ENCODE measurements around the gene FBXW4. TPM values are rescaled to one million over a fixed set of nuclear protein-coding genes. Genes with fewer than 3 reads are reported as not detected.
A peak's percentile ranks its signal among the peaks of the same experiment; 100 is the strongest.

The FBXW4 gene
- 10 to 100 TPM; 36.7 to 46.2 TPM for total RNA-seq

- H3K4me1 Mint-ChIP-seq, result peaks cover 32% of the 10 kb centered on the region
- peak within 1 kb of the TSS; percentile 97 for H3K27ac Mint-ChIP-seq
- H3K4me3 Mint-ChIP-seq, result peak within 1 kb of the TSS; percentile 96
- peak; percentile 78 for DNase-seq
- H3K36me3 Mint-ChIP-seq, result peaks cover 7% of the 10 kb centered on the region
- H3K9me3 Mint-ChIP-seq (ENCODE audit: low read depth), result no peaks in the 10 kb centered on the region
- no peaks in the 10 kb centered on the region for H3K27me3 Mint-ChIP-seq
- CTCF ChIA-PET, result interaction anchor here (0.7 to 1.7 kb wide), 4 partner anchors 10 to 146 kb away, joined by 3 read pairs; no protein-coding TSS in a partner anchor
- peak; percentile 81 for ATAC-seq
These were observed at the start of gene FBXW4 for GRCh38 chr10:101694674-101695403. Gene FBXW4 (minus strand): TSS chr10:101695170. CDS start chr10:101695105, 65 bp downstream.

- H3K9me3 Mint-ChIP-seq (ENCODE audit: low read depth), result no peaks in the 10 kb centered on the region
- no peak overlapping the region for H3K4me3 Mint-ChIP-seq
- H3K27ac Mint-ChIP-seq, result no peak overlapping the region
- ATAC-seq (no peak), DNase-seq (no peak)
- H3K36me3 Mint-ChIP-seq, result no peaks in the 10 kb centered on the region
- H3K4me1 Mint-ChIP-seq, result no peaks in the 10 kb centered on the region
- H3K27me3 Mint-ChIP-seq, result peaks cover 29% of the 10 kb centered on the region
- CTCF ChIA-PET, result interaction anchor here (1.2 kb wide), 1 partner anchor 601 kb away, joined by 3 read pairs; no protein-coding TSS in a partner anchor
These were observed 49.3 kb upstream of the FBXW4 start for GRCh38 chr10:101744267-101744666.

- CTCF ChIA-PET, result no interaction called here
- no peak for ATAC-seq
- H3K4me1 Mint-ChIP-seq, result no peaks in the 10 kb centered on the region
- no peak for DNase-seq
- H3K27ac Mint-ChIP-seq, result no peak overlapping the region
- no peaks in the 10 kb centered on the region for H3K9me3 Mint-ChIP-seq (ENCODE audit: low read depth)
- H3K4me3 Mint-ChIP-seq, result no peak overlapping the region
- no peaks in the 10 kb centered on the region for H3K36me3 Mint-ChIP-seq
- H3K27me3 Mint-ChIP-seq, result peaks cover 29% of the 10 kb centered on the region
These were observed 47.0 kb upstream of the FBXW4 start for GRCh38 chr10:101741938-101742337.

GRCh38 chr10:101736666-101737065, 41.7 kb upstream of the FBXW4 start:
- DNase-seq, result no peak
- no peak for ATAC-seq
- no peak overlapping the region for H3K27ac Mint-ChIP-seq
- H3K4me1 Mint-ChIP-seq, result no peaks in the 10 kb centered on the region
- CTCF ChIA-PET, result no interaction called here
- H3K9me3 Mint-ChIP-seq (ENCODE audit: low read depth), result no peaks in the 10 kb centered on the region
- no peak overlapping the region for H3K4me3 Mint-ChIP-seq
- no peaks in the 10 kb centered on the region for H3K36me3 Mint-ChIP-seq
- peaks cover 33% of the 10 kb centered on the region for H3K27me3 Mint-ChIP-seq

- Mint-ChIP-seq H3K4me1 (no peaks in the 10 kb centered on the region), H3K9me3 (ENCODE audit: low read depth) (no peaks in the 10 kb centered on the region), H3K4me3 (no peak overlapping the region), H3K27ac (no peak overlapping the region), H3K36me3 (no peaks in the 10 kb centered on the region), H3K27me3 (peaks cover 29% of the 10 kb centered on the region)
- ATAC-seq (no peak), DNase-seq (no peak)
- CTCF ChIA-PET, result no interaction called here
These were observed 37.1 kb upstream of the FBXW4 start for GRCh38 chr10:101732096-101732495.

GRCh38 chr10:101726115-101726387, 31.1 kb upstream of the FBXW4 start:
- no peak overlapping the region for H3K4me3 Mint-ChIP-seq
- no peak overlapping the region for H3K27ac Mint-ChIP-seq
- H3K9me3 Mint-ChIP-seq (ENCODE audit: low read depth), result no peaks in the 10 kb centered on the region
- peaks cover 7% of the 10 kb centered on the region for H3K4me1 Mint-ChIP-seq
- CTCF ChIA-PET, result no interaction called here
- DNase-seq (no peak), ATAC-seq (no peak)
- no peaks in the 10 kb centered on the region for H3K36me3 Mint-ChIP-seq
- H3K27me3 Mint-ChIP-seq, result peaks cover 10% of the 10 kb centered on the region

- H3K9me3 Mint-ChIP-seq (ENCODE audit: low read depth), result no peaks in the 10 kb centered on the region
- H3K36me3 Mint-ChIP-seq, result no peaks in the 10 kb centered on the region
- H3K4me1 Mint-ChIP-seq, result peaks cover 7% of the 10 kb centered on the region
- no peak for ATAC-seq
- no peak overlapping the region for H3K27ac Mint-ChIP-seq
- no peak overlapping the region for H3K4me3 Mint-ChIP-seq
- peaks cover 10% of the 10 kb centered on the region for H3K27me3 Mint-ChIP-seq
- no peak for DNase-seq
- CTCF ChIA-PET, result interaction anchor here (1.4 kb wide), 1 partner anchor 10 kb away, joined by 3 read pairs; no protein-coding TSS in a partner anchor
These were observed 30.5 kb upstream of the FBXW4 start for GRCh38 chr10:101725296-101726114.

- ATAC-seq (no peak), DNase-seq (no peak)
- peaks cover 7% of the 10 kb centered on the region for H3K4me1 Mint-ChIP-seq
- CTCF ChIA-PET, result interaction anchor here (1.4 kb wide), 1 partner anchor 9 kb away, joined by 3 read pairs; no protein-coding TSS in a partner anchor
- H3K27me3 Mint-ChIP-seq, result peaks cover 13% of the 10 kb centered on the region
- H3K9me3 Mint-ChIP-seq (ENCODE audit: low read depth), result no peaks in the 10 kb centered on the region
- H3K27ac Mint-ChIP-seq, result no peak overlapping the region
- H3K4me3 Mint-ChIP-seq, result no peak overlapping the region
- no peaks in the 10 kb centered on the region for H3K36me3 Mint-ChIP-seq
These were observed 29.5 kb upstream of the FBXW4 start for GRCh38 chr10:101724446-101724845.

- H3K36me3 Mint-ChIP-seq, result no peaks in the 10 kb centered on the region
- DNase-seq (no peak), ATAC-seq (no peak)
- CTCF ChIA-PET, result interaction anchor here (2.2 kb wide), 1 partner anchor 120 kb away, joined by 4 read pairs; no protein-coding TSS in a partner anchor
- H3K9me3 Mint-ChIP-seq (ENCODE audit: low read depth), result no peaks in the 10 kb centered on the region
- H3K27ac Mint-ChIP-seq, result no peak overlapping the region
- H3K27me3 Mint-ChIP-seq, result peaks cover 13% of the 10 kb centered on the region
- no peak overlapping the region for H3K4me3 Mint-ChIP-seq
- peaks cover 7% of the 10 kb centered on the region for H3K4me1 Mint-ChIP-seq
These were observed 28.2 kb upstream of the FBXW4 start for GRCh38 chr10:101723176-101723575.

GRCh38 chr10:101721806-101722205, 26.8 kb upstream of the FBXW4 start:
- Mint-ChIP-seq H3K4me3 (no peak overlapping the region), H3K27me3 (peaks cover 12% of the 10 kb centered on the region), H3K27ac (no peak overlapping the region), H3K4me1 (peaks cover 12% of the 10 kb centered on the region), H3K9me3 (ENCODE audit: low read depth) (no peaks in the 10 kb centered on the region), H3K36me3 (no peaks in the 10 kb centered on the region)
- CTCF ChIA-PET, result interaction anchor here (2.2 kb wide), 1 partner anchor 119 kb away, joined by 4 read pairs; no protein-coding TSS in a partner anchor
- no peak for DNase-seq
- no peak for ATAC-seq

GRCh38 chr10:101720606-101721230, 25.7 kb upstream of the FBXW4 start:
- H3K4me1 Mint-ChIP-seq, result peaks cover 17% of the 10 kb centered on the region
- ATAC-seq (no peak), DNase-seq (no peak)
- no peaks in the 10 kb centered on the region for H3K9me3 Mint-ChIP-seq (ENCODE audit: low read depth)
- CTCF ChIA-PET, result no interaction called here
- H3K27ac Mint-ChIP-seq, result no peak overlapping the region
- no peaks in the 10 kb centered on the region for H3K36me3 Mint-ChIP-seq
- H3K27me3 Mint-ChIP-seq, result peaks cover 12% of the 10 kb centered on the region
- no peak overlapping the region for H3K4me3 Mint-ChIP-seq

GRCh38 chr10:101718690-101719275, 23.8 kb upstream of the FBXW4 start:
- Mint-ChIP-seq H3K36me3 (no peaks in the 10 kb centered on the region), H3K27ac (no peak overlapping the region), H3K9me3 (ENCODE audit: low read depth) (no peaks in the 10 kb centered on the region), H3K4me3 (no peak overlapping the region), H3K27me3 (peaks cover 15% of the 10 kb centered on the region), H3K4me1 (peaks cover 10% of the 10 kb centered on the region)
- CTCF ChIA-PET, result no interaction called here
- ATAC-seq (no peak), DNase-seq (no peak)

- Mint-ChIP-seq H3K4me1 (peaks cover 10% of the 10 kb centered on the region), H3K27me3 (peaks cover 17% of the 10 kb centered on the region), H3K4me3 (no peak overlapping the region), H3K27ac (peak overlapping the region; percentile 69), H3K36me3 (no peaks in the 10 kb centered on the region), H3K9me3 (ENCODE audit: low read depth) (no peaks in the 10 kb centered on the region)
- ATAC-seq, result peak; percentile 55
- peak; percentile 42 for DNase-seq
- CTCF ChIA-PET, result no interaction called here
These were observed 22.1 kb upstream of the FBXW4 start for GRCh38 chr10:101716891-101717659.

Measured in activated CD8-positive, alpha-beta memory T cell treated with anti-CD3 and anti-CD28 coated beads, Interleukin-2, amount 10 ng/mL, durations not matched to agents 7 days and 5 days (primary cell).